Erythroblast (primary cell): ENCODE data around the gene NSG1.

Experiments
- GATA1 ChIP-seq: IDR thresholded peaks from 2 replicates; pipeline ENCODE4 v1.6.1; 2011; ENCODE audit warnings: low read depth, mild to moderate bottlenecking, control low read depth, low read length, moderate library complexity
- POLR2A ChIP-seq: IDR thresholded peaks from 2 replicates; pipeline ENCODE4 v1.6.1; 2011; ENCODE audit warnings: mild to moderate bottlenecking, low read length

DNA sequence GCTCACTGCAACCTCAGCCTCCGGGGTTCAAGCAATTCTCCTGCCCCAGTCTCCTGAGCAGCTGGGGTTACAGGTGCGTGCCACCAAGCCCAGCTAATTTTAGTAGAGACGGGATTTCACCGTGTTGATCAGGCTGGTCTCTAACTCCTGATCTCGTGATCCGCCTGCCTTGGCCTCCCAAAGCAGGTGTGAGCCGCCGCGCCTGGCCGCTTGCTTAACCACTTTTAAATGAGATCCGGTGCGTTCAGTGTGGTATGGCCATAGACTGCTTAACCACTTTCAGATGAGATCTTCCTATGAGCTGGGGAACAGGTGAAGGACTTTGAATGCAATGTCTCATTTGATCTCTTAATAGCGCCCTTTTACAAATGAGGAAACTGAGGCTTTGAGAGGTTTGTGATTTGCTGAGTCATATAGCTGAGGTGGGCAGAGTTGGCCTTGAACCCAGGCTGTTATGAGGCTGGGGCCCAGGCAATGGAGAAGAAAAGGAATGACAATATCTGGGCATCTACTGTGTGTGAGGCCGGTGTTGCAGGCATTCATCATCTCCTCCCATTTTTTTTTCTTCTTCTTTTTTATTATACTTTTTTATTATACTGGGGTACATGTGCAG lies 41.9 kb upstream of the NSG1 start:
- TF ChIP-seq POLR2A (no peak), GATA1 (no peak)
